Keratinocyte (primary cell): ENCODE results near the gene ZBTB49.

Experiments used
- EZH2 ChIP-seq: IDR thresholded peaks from one replicate; pipeline ENCODE4 v1.6.1; 2012; ENCODE audit warnings: inconsistent platforms, mild to moderate bottlenecking, low read length, moderate library complexity
- TF ChIP-seq, protein P1 (sequence below), 3 experiments: IDR thresholded peaks in 1 of 3; conservative IDR thresholded peaks in 1 of 3; optimal IDR thresholded peaks in 1 of 3; 2 replicates in 2 of 3; 3 replicates in 1 of 3; pipeline versions ENCODE3 to v1.5.1; 2011; ENCODE audit warnings: low read length in 3 of 3, mild to moderate bottlenecking in 3 of 3, moderate library complexity in 2 of 3, control low read depth in 1 of 3, inconsistent platforms in 1 of 3; ENCODE audit not compliant: insufficient read depth in 2 of 3; ENCODE audit errors: extremely low read depth in 1 of 3

DNA sequence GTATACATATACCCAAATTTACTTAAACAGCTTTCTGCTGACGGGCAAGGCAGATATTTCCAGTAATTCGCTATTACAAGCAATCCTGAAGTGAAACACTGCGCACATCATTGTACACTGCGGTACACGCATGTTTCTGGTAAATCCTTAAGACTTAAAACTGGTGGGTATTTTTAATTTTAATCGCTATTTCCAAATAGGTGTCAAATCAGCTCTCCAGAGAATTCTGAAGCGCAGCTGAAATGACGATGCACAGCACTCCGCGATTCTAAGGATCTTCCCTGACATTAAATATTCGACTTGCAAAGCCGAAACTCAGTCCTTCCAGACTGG lies 42.4 kb upstream of the ZBTB49 start:
- TF ChIP-seq, protein P1, sequence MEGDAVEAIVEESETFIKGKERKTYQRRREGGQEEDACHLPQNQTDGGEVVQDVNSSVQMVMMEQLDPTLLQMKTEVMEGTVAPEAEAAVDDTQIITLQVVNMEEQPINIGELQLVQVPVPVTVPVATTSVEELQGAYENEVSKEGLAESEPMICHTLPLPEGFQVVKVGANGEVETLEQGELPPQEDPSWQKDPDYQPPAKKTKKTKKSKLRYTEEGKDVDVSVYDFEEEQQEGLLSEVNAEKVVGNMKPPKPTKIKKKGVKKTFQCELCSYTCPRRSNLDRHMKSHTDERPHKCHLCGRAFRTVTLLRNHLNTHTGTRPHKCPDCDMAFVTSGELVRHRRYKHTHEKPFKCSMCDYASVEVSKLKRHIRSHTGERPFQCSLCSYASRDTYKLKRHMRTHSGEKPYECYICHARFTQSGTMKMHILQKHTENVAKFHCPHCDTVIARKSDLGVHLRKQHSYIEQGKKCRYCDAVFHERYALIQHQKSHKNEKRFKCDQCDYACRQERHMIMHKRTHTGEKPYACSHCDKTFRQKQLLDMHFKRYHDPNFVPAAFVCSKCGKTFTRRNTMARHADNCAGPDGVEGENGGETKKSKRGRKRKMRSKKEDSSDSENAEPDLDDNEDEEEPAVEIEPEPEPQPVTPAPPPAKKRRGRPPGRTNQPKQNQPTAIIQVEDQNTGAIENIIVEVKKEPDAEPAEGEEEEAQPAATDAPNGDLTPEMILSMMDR (optimal IDR thresholded peaks at IDR 0.05 in 1 of 3, IDR thresholded peaks at IDR 0.05 in 1 of 3, conservative IDR thresholded peaks at IDR 0.05 in 1 of 3; ENCODE audit: extremely low read depth in 1 of 3, insufficient read depth in 2 of 3, low read length in 3 of 3): no peak
- no peak for TF ChIP-seq EZH2
